ENCODE measurements around the gene MRFAP1. TPM values are rescaled to one million over a fixed set of nuclear protein-coding genes. Genes with fewer than 3 reads are reported as not detected.
"Not testable (repeated sequence)": the region's sequence is repeated elsewhere in the genome, so short reads cannot be mapped to it uniquely, and the experiment has no call there.

Gene MRFAP1
- polyA plus RNA-seq, 10 donors: 238 to 356 (median 266) TPM

DNA sequence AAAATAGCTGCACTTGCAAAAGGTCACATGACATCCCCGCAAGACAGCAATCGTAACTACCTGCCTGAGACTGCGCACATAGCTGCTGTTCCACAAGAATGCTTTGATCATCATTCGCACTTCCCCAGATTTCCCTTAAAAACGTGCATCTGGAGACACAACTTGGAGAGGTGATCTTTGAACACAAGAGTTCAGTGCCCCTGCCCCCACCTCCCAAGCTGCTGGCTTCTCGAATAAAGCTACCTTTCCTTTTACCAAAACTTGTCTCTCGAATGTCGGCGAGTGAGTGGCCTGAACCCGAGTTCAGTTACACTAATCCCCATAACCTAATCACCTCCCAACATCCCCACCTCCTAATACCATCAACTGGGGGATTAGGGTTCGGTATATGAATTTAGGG, 14.4 kb upstream of the MRFAP1 start:
- no peak for DNase-seq

DNA sequence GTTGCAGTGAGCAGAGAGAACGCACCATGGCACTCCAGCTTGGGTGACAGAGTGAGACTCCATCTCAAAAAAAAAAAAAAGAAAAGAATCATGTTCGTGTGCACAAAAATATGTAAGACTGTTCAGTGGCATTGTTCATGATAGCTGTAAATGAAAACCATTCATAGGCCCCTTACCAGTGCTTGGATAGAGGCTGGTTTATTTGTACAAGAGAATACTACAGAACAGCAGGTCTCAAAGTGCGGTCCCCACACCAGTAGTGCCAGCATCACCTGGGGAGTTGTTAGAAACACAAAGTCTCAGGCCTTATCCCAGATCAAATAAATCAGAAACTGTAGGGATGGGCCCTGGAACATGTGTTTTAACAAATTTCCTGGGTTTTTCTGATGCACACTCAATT, 12.7 kb upstream of the MRFAP1 start:
- no peak for DNase-seq

- DNase-seq: not testable (repeated sequence)
Observed at GRCh38 chr4:6628484-6628883, 12.0 kb upstream of the MRFAP1 start.

- no peak for DNase-seq
Observed at GRCh38 chr4:6632125-6632524, 8.4 kb upstream of the MRFAP1 start.

- peak in 1 of 3 donors; percentile 7 for DNase-seq
Observed at GRCh38 chr4:6633091-6633906, 7.2 kb upstream of the MRFAP1 start.

- no peak for DNase-seq
Observed at GRCh38 chr4:6634746-6635145, 5.7 kb upstream of the MRFAP1 start.

GRCh38 chr4:6639137-6639680, 1.3 kb upstream of the MRFAP1 start:
- no peak for DNase-seq

- peak in 1 of 3 donors; percentile 61 for DNase-seq
Observed at GRCh38 chr4:6641164-6641970, 882 bp downstream of the MRFAP1 start.

- DNase-seq: no peak
Observed at GRCh38 chr4:6641971-6642320, 1.5 kb downstream of the MRFAP1 start.

DNA sequence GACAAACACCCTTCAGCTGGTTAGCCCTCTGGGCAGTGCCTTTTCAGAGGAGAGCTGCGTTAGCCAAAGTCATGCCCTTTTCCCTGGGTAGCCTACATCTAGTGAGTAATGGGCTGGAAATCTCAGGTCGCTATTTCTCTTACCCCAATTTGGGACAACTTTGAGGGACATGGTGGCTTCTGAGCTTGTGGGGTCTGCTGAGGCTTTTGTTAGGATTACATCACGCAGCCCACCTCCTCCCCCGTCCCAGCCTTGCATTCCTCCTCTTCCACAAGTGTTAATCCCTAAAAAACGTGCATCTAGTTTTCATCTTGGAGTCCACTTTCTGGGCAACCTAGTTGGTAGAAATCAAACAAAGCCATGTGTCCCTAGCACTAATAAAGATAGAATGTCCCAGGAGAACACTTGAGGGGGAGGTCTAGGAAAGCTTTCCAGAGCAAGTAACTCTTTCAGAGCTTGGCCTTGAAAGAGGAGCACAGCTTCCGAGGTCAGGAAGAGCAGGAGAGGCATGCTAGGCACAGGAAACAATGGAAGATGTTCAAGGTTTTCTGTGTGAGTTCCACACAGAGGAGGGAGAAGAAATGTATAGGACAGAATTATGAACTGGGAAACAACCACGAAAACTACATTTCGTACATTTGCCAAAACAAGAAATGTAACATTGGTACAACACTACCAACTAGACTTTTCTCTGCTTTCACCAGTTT, 2.8 kb downstream of the MRFAP1 start:
- no peak for DNase-seq

DNA sequence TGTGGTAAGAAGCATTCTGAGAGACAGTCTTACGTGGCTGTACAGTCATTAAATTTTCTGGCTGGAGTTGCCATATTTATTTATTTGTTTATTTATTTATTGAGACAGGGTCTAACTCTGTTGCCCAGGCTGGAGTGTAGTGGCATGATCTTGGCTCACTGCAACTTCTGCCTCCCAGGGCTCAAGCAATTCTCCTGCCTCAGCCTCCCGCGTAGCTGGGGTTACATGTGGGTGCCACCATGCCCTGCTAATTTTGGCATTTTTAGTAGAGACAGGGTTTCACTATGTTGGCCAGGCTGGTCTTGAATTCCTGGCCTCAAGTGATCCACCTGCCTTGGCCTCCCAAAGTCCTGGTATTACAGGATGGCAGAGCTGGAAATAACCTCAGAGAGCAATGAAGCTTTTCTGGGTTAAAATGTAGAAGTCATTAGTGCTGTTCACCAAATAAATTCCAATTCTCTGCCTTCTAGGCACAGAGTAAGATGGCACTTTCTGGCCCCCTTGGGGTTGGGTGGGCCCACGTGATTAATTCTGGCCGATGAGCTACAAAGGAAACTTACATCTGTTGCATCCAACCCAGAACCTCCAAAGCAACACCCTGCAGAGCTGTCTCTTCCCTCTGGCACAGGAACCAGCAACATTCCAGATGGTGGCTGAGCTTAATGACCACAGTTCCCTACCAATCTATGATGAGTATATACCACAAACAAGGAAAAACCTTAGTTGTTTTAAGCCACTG, 4.5 kb downstream of the MRFAP1 start:
- DNase-seq: no peak

DNA sequence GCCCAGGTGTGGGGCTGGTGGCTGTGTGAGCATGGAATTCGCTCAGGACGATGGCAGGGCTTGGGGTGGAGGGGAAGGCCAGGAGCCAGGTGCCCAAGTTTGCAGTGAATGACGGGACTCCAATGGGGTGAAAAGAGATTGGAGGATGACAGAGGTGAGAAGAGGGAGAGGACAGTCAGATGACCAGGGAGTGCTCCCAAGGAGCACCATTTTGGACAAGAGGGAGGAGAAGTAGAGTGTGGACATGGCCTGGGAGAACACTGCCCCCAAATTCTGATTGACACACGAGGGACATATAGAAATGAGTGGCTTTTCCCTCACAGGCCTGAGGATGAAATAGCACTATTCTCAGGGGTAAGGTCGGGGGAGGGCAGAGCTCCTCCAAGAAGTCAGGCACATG, 6.7 kb downstream of the MRFAP1 start:
- no peak for DNase-seq

DNA sequence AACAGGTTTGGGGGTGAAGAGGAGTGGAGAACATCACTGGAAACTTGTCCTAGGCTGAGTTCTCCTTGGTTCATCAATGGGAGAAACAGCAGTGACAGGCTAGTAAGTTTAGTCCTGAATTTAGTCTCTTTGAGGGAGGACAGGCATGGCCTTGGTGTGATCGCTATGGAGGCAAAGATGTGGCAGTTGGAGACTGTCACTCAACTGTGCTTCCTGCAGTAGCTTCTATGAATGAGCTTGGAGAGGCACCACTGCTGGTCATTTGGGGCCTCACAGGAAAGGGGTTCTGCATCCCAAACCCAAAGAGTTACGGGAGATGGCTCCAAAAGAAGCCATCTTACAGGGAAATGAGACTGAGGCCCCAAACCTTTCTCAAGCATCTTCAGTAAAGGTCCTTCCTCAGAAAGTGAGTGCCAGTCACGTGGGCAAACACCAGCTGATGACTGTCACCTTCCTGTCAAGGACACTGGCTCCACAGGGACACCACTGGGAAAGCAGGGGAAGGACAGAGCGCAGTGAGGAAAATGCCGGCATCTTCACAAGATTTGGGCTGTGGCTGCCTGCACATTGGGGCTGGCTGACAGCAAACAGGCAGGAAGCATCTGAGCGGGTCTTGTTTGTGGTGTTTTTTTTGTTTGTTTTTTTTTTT, 7.2 kb downstream of the MRFAP1 start:
- no peak for DNase-seq

- no peak for DNase-seq
Observed at GRCh38 chr4:6649216-6649615, 8.7 kb downstream of the MRFAP1 start.

DNA sequence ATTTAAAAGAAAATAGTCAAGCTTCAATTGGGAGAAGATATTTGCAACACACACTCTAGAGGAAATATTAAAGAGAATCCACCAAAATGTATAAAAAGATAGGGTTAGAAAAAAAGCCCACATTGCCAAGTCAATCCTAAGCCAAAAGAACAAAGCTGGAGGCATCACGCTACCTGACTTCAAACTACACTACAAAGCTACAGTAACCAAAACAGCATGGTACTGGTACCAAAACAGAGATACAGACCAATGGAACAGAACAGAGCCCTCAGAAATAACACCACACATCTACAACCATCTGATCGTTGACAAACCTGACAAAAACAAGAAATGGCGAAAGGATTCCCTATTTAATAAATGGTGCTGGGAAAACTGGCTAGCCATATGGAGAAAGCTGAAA, 13.7 kb downstream of the MRFAP1 start:
- DNase-seq: not testable (repeated sequence)

GRCh38 chr4:6655291-6655690, 14.8 kb downstream of the MRFAP1 start:
- not testable (repeated sequence) for DNase-seq

DNA sequence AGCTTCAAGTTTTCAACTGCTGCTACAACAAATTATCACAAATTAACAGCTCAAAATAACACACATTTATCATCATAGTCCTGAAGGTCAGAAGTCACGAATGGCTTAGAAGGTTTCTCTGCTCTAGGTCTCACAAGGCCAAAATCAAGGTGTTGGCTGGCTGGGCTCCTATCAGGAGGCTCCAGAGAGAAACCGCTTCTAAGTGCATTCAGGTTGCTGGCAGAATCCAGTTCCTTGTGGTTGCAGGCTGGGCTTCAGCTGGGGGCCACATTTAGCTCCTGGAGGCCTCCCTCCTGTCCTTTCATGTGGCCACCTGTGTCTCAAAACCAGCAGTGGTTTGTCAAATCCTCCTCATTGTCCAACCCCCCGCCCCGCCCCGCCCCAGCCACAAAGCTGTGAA, 15.4 kb downstream of the MRFAP1 start:
- DNase-seq: no peak

DNA sequence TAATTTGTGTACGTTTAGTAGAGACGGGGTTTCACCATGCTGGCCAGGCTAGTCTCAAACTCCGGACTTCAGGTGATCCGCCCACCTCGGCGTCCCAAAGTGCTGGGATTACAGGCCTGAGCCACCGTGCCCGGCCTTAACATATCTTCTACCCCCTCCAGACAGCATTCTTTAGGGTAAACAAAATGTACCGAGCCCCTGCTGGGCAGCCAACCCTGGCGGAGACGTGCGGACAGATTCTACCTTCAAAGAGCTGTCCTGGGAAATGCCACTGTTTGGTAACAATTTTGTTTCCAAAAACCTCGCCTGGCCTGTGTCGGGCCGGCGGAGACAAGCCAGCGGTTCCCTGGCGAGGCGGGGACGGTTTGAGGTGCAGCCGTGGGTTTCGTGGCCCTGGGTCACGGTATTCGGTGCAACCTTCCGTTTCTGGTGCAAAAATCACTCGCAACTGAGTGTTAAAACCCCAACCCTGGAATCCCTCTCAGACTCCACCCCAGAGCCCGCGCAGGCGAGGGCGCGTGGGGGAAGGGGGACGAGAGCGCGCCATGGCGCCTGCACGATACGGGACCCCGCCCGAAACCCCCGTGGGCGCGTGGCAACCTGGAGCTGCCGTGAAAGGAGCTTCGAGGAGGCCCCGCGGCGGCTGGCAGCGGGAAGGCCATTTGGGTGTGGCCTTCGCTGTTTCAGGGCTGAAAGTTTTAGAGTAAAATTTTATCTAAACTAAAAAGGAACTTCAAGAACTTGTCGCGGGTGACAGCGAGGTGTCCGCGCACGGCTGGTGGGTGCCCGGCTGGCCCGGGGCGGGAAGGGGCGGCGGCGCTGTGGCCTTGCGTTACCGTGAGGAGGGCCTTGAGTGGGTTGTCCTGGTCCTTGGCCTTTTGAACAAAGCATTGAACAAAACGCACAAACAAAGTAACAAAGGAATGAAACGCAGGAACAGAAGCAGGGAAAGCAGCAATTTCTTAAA, 17.0 kb downstream of the MRFAP1 start:
- no peak for DNase-seq

- DNase-seq: no peak
Observed at GRCh38 chr4:6658209-6658595, 17.7 kb downstream of the MRFAP1 start.

- peak in 2 of 3 donors; percentile 38 to 72 for DNase-seq
Observed at GRCh38 chr4:6658597-6659075, 18.2 kb downstream of the MRFAP1 start.

All from muscle of back (tissue), 11 donors.